GM23248 (cell line): ENCODE results near the gene STX8.

ENCODE experiments used
- EZH2 ChIP-seq: fragments of 200-600 bp; sonication (generic); IDR thresholded peaks from 2 replicates; pipeline ENCODE4 v1.6.1; 2018; ENCODE audit warnings: antibody characterized with exemption, mild to moderate bottlenecking; ENCODE audit not compliant: insufficient read depth, poor library complexity, severe bottlenecking
- EZH2phosphoT487 ChIP-seq: fragments of 200-600 bp; sonication (generic); IDR thresholded peaks from 2 replicates; pipeline ENCODE4 v1.6.1; 2018; ENCODE audit warnings: antibody characterized with exemption, moderate library complexity, mild to moderate bottlenecking, low read depth; ENCODE audit not compliant: insufficient read depth

GRCh38 chr17:9557161-9557755 is 18.4 kb downstream of the STX8 start:
- TF ChIP-seq EZH2: no peak
- TF ChIP-seq EZH2phosphoT487: no peak
